ENCODE data around the gene TRERF1. TPM values are rescaled to one million over a fixed set of nuclear protein-coding genes. Genes with fewer than 3 reads are reported as not detected.

Gene TRERF1
- total and polyA plus RNA-seq, 2 experiments from 2014 or later: 6.4 to 8.7 TPM

DNA sequence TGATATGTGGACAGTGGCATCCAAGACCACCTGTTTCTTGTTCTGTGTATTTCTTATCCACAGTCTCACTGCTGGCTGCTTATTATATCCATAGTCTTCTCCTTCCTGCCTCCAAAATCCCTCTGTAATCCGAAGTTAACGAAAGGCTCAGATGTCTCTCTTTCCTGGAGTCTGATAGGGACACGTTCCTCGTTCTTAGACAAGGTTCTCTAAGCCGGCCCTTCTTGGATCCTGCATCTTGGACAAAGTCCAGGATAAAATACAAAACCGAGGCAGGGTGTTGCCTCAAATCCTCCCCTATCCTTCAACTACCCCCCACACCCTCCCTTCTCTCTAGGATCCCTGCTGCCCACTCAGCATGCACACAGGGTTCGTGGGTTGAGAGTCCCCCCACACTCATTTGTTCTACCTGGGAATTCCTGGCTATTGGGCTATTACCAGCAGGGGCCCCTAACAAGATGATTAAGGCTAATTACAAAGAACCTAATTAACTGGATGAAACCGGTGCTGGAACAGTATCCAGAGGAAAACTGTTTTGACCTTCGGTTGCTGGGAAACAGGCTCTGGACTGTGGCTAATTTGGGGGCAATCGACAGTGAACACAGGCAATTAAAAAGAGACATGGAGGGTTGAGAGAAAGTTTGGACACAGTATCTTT, 201.3 kb downstream of the TRERF1 start:
- Histone ChIP-seq H3K9me3 (ENCODE audit: low read depth) (no peaks in the 10 kb centered on the region), H3K27ac (no peak overlapping the region), H3K4me1 (ENCODE audit: low read depth) (no peaks in the 10 kb centered on the region), H3K36me3 (peaks cover 17% of the 10 kb centered on the region), H3K4me3 (no peak overlapping the region), H3K27me3 (no peaks in the 10 kb centered on the region)
- no peak for DNase-seq (ENCODE audit: low read depth in 1 of 2, low spot score in 1 of 2)
- TF ChIP-seq, protein P1, sequence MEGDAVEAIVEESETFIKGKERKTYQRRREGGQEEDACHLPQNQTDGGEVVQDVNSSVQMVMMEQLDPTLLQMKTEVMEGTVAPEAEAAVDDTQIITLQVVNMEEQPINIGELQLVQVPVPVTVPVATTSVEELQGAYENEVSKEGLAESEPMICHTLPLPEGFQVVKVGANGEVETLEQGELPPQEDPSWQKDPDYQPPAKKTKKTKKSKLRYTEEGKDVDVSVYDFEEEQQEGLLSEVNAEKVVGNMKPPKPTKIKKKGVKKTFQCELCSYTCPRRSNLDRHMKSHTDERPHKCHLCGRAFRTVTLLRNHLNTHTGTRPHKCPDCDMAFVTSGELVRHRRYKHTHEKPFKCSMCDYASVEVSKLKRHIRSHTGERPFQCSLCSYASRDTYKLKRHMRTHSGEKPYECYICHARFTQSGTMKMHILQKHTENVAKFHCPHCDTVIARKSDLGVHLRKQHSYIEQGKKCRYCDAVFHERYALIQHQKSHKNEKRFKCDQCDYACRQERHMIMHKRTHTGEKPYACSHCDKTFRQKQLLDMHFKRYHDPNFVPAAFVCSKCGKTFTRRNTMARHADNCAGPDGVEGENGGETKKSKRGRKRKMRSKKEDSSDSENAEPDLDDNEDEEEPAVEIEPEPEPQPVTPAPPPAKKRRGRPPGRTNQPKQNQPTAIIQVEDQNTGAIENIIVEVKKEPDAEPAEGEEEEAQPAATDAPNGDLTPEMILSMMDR (IDR thresholded peaks at IDR 0.05; ENCODE audit: low read depth, low read length): no peak

DNA sequence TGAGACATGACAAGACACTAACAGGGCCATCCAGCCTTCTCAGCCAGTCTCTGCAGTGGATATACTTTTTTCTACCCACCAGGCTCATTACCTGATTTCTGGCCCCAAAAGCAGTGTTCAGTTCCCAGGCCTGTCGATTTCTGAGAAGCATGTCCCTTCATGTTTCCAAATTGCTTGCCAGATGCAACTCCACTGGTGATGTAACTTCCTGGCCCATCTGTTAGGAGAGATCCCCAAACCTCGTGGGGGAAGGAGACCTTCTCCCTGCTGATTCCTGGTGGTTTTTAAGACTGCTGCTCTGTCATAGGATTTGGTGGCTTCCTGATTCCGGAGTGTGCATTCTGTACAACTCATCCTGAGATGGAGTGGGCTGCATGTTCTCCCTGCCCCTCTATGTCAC, 202.4 kb downstream of the TRERF1 start:
- H3K9me3 ChIP-seq (ENCODE audit: low read depth): no peaks in the 10 kb centered on the region
- TF ChIP-seq, protein P1 (IDR thresholded peaks at IDR 0.05; ENCODE audit: low read depth, low read length): no peak
- peaks cover 11% of the 10 kb centered on the region for H3K36me3 ChIP-seq
- H3K27me3 ChIP-seq: no peaks in the 10 kb centered on the region
- no peak overlapping the region for H3K27ac ChIP-seq
- H3K4me3 ChIP-seq: no peak overlapping the region
- no peaks in the 10 kb centered on the region for H3K4me1 ChIP-seq (ENCODE audit: low read depth)
- peak in 1 of 2 donors; percentile 39 for DNase-seq (ENCODE audit: low read depth in 1 of 2, low spot score in 1 of 2)

DNA sequence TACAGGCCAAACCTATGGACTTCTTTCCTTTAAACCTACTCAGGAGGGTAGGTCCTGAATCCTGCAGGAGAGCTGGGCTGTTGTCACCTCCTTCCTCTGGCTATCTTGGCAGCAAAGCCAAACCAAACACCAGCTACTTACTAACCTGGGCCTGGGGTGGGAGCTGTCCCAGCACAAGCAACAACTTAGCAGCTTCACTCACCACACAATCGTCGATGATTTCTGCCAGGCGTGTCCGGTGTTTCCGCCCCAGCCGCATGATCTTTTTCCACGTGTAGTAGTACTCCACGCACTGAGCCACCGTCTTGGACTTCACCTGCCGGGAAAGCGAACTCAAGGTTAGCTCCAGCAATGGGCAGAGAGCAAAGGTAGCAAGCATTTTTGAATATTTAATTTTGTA, 208.7 kb downstream of the TRERF1 start:
- Histone ChIP-seq H3K9me3 (ENCODE audit: low read depth) (no peaks in the 10 kb centered on the region), H3K27me3 (no peaks in the 10 kb centered on the region), H3K27ac (no peak overlapping the region), H3K4me3 (no peak overlapping the region), H3K4me1 (ENCODE audit: low read depth) (no peaks in the 10 kb centered on the region), H3K36me3 (peaks cover 25% of the 10 kb centered on the region)
- TF ChIP-seq, protein P1 (IDR thresholded peaks at IDR 0.05; ENCODE audit: low read depth, low read length): no peak
- no peak for DNase-seq (ENCODE audit: low read depth in 1 of 2, low spot score in 1 of 2)

- no peak for DNase-seq (ENCODE audit: low read depth in 1 of 2, low spot score in 1 of 2)
- Histone ChIP-seq H3K27me3 (no peaks in the 10 kb centered on the region), H3K4me3 (no peak overlapping the region), H3K4me1 (ENCODE audit: low read depth) (no peaks in the 10 kb centered on the region), H3K36me3 (peaks cover 24% of the 10 kb centered on the region), H3K27ac (no peak overlapping the region), H3K9me3 (ENCODE audit: low read depth) (no peaks in the 10 kb centered on the region)
- TF ChIP-seq, protein P1 (IDR thresholded peaks at IDR 0.05; ENCODE audit: low read depth, low read length): no peak
Observed at GRCh38 chr6:42241915-42242314, 209.8 kb downstream of the TRERF1 start.

- DNase-seq (ENCODE audit: low read depth in 1 of 2, low spot score in 1 of 2): no peak
- TF ChIP-seq, protein P1 (IDR thresholded peaks at IDR 0.05; ENCODE audit: low read depth, low read length): no peak
- no peaks in the 10 kb centered on the region for H3K27me3 ChIP-seq
- no peak overlapping the region for H3K27ac ChIP-seq
- no peaks in the 10 kb centered on the region for H3K4me1 ChIP-seq (ENCODE audit: low read depth)
- H3K36me3 ChIP-seq: peaks cover 25% of the 10 kb centered on the region
- no peaks in the 10 kb centered on the region for H3K9me3 ChIP-seq (ENCODE audit: low read depth)
- no peak overlapping the region for H3K4me3 ChIP-seq
Observed at GRCh38 chr6:42239736-42240375, 211.9 kb downstream of the TRERF1 start.

All from cardiac muscle cell (in vitro differentiated cells and primary cell).